Stomach smooth muscle (tissue), 2 donors: Measurements from ENCODE around the gene FAM181A.
A peak's percentile ranks its signal among the peaks of the same experiment; 100 is the strongest.

Experiments
- H3K27ac ChIP-seq: one replicate; pipeline ENCODE4 v1.7.0; 2013; ENCODE audit warnings: mild to moderate bottlenecking, low read length, inconsistent platforms
- H3K27me3 ChIP-seq, 2 donors: one replicate each; pipeline ENCODE4 v1.7.0; 2013; ENCODE audit warnings: low read length in 2 of 2; ENCODE audit not compliant: insufficient read depth in 2 of 2, control insufficient read depth in 1 of 2
- H3K36me3 ChIP-seq, 2 donors: one replicate each; pipeline ENCODE4 v1.7.0; 2013; ENCODE audit warnings: low read length in 2 of 2; ENCODE audit not compliant: control insufficient read depth in 2 of 2, insufficient read depth in 2 of 2
- H3K4me1 ChIP-seq: one replicate; pipeline ENCODE4 v1.7.0; 2013; ENCODE audit warnings: low read length; ENCODE audit not compliant: control insufficient read depth, insufficient read depth
- H3K4me3 ChIP-seq, 2 donors: one replicate each; pipeline ENCODE4 v1.7.0; 2013; ENCODE audit warnings: low read length in 2 of 2
- H3K9ac ChIP-seq, 2 donors: one replicate each; pipeline ENCODE4 v1.7.0; 2013; ENCODE audit warnings: low read length in 2 of 2, mild to moderate bottlenecking in 1 of 2
- H3K9me3 ChIP-seq, 2 donors: one replicate each; pipeline ENCODE4 v1.7.0; 2013; ENCODE audit warnings: low read length in 2 of 2; ENCODE audit not compliant: control insufficient read depth in 2 of 2
- donor health status: healthy.
- donor health status: Pancreatic carcinoma.

The FAM181A gene

DNA sequence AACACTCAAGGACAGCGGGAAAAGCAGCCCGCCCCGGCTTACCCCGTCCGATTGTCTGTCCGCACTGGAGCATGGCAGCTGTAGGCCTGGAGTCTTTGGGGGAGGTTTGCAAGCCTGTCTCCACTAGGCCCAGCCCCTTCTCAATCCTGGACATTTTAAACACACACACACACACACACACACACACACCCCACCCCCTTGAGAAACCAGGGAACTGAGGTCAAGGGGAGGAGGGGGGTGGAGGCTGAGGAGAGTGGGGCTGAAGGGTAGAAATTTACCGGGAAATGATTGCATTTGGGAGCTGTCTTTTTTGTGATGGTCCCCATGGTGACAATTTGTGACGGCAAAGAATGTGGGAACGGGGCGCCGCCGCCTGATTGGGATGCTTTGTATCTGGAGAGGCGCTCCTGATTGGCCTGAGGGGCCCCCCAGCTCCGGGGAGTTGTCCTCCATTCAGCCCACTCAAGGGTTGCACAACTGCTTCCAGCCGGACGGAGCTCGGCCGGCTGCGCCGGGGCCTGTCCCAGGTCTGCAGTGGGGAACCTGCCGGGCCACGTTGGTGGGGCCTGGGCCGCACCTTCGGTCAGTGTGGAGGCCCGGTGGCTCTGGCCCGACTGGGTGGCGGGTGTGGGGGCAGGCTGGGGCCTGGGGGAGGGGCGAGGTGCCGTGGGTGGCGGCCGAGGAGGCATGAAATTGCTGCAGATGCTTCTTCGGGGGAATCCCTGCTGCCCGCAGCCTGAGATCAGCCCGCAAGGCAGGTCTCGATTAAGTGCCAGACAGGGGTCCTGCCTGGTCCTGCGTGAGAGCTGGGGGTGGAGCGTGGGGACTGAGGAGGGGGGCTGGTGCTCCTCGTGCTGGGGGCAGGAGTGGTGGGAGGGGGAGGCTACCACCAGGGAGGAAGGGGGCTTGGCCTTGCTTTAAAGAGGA, at the start of gene FAM181A:
TSS of gene FAM181A (plus strand) at position 472 of the 927 bp plus-strand sequence. CDS start 942 bp downstream, outside the sequence.
- no peaks in the 10 kb centered on the region for H3K27me3 ChIP-seq
- H3K27ac ChIP-seq = no peak within 1 kb of the TSS
- H3K9me3 ChIP-seq = no peaks in the 10 kb centered on the region
- no peak within 1 kb of the TSS for H3K9ac ChIP-seq
- H3K4me1 ChIP-seq = peaks cover 13% of the 10 kb centered on the region
- no peak within 1 kb of the TSS for H3K4me3 ChIP-seq
- H3K36me3 ChIP-seq = peaks cover 9 to 10% of the 10 kb centered on the region in 2 donors

DNA sequence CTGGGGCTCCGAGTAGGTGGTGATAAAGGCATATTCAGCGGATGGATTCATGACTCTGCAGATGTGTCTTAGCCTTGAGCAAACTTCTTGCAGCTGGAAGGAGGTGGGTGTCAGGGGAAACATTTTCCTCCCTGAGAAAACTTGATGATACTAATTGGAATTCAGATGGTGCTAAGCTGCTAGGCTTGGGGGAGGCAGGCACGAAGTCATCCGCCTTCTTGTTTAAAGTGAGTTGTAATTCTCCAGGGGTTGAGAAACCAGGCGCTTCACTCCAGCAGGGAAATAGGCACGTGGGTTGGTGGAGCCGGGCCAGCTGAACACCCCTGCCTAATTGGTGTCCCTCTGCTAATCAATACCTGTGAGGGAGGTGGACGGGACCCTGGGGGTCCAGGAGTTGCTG, 48.9 kb upstream of the FAM181A start:
- Histone ChIP-seq H3K36me3 (no peaks in the 10 kb centered on the region), H3K9ac (no peak overlapping the region), H3K27me3 (no peaks in the 10 kb centered on the region), H3K4me1 (peaks cover 8% of the 10 kb centered on the region), H3K4me3 (no peak overlapping the region), H3K9me3 (peaks cover 0 to 3% of the 10 kb centered on the region in 2 donors), H3K27ac (no peak overlapping the region)

DNA sequence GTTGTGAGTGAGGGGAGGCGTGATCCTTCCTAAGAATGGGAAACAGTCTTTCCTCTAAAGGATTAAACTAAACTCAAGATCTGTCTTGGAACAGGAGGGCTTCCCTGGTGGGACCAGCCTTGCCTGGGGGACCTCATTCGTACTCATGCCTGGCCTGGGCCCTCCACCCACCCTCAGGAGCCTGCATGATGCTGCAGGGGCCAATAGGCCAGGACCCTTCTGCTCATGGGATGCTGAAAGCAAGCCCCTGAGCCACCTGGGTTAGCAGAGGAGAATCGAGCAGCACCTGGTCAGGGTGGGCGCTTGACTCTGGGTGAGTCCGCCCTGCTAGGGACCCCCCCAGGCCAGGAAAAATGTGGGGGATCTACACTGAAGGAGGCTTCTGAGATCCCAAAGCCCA, 48.3 kb upstream of the FAM181A start:
- Histone ChIP-seq H3K9ac (no peak overlapping the region), H3K4me1 (peaks cover 8% of the 10 kb centered on the region), H3K36me3 (no peaks in the 10 kb centered on the region), H3K27ac (no peak overlapping the region), H3K9me3 (peaks cover 0 to 3% of the 10 kb centered on the region in 2 donors), H3K4me3 (no peak overlapping the region), H3K27me3 (no peaks in the 10 kb centered on the region)

DNA sequence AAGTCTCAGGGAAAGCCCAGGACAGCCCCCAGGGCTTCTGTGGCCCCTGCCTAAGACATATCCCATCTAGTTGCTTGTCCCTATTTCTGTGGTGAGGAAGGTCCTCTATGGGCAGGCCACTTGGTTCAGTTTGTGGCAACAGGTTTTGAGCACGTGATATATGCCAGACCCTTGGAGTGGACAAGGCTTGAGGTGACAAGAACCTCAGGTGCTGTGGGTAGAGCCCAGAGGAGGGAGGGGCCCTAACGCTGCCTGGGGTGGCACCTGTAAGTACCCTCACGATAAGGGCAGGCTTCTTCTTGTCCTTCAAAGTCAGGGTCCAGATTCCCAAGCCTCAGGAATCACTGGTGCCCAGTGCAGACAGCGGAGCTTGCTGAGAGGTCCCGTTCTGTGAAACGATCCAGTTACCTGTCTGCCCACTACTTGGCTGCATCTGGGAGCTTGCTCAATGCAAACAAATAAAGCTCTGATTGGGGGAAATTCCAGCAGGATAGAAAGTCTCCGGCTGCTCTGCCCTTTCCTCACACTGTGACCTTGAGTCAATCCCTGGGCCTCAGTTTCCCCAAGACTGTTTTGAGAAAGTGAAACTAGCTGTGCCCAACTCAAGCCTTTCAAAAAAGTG, 47.7 kb upstream of the FAM181A start:
- H3K4me3 ChIP-seq = peak overlapping the region in 1 of 2 donors; percentile 40
- H3K36me3 ChIP-seq = no peaks in the 10 kb centered on the region
- no peaks in the 10 kb centered on the region for H3K27me3 ChIP-seq
- peaks cover 8% of the 10 kb centered on the region for H3K4me1 ChIP-seq
- H3K9ac ChIP-seq = peak overlapping the region in 1 of 2 donors; percentile 13
- peaks cover 0 to 3% of the 10 kb centered on the region in 2 donors for H3K9me3 ChIP-seq
- H3K27ac ChIP-seq = no peak overlapping the region

DNA sequence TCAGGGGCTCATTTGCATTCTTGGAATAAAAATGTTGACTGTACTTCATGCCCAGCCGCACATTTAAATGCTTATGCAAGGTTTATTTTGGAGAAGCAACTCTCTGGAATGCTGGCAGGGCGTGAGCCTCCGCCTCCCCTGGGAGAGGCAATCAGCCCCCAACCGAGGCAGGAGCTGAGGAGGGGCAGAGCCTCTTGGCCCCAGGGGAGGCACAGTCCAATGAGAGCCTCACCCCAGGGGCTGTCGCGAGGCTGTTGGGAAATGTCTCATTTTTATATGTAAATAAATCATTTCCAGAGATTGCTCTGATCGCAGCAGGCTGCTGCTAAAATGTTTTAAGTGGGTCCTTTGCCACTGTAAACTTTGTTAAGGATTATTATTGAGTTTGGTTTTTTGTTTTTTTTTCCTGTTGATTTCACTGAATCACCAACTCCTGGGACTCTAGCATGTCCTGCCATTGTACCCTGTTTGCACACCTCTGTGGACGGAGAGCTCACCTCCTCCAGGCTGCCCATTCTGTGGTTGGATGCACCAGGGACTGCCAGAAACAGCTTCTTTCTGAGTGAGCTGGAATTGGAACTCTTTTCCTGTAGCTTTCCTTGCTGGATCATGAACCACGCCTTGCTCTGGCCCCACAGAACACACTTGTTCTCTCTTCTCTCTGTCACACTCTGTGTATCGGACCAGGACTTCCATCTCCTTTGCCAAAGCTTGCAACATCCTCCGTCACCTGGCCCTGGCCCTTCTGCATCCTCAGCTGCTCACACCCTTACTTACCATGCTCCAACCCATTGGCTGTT, 46.9 kb upstream of the FAM181A start:
- no peaks in the 10 kb centered on the region for H3K36me3 ChIP-seq
- no peaks in the 10 kb centered on the region for H3K27me3 ChIP-seq
- H3K4me1 ChIP-seq = peaks cover 8% of the 10 kb centered on the region
- peak overlapping the region in 1 of 2 donors; percentile 40 for H3K4me3 ChIP-seq
- no peaks in the 10 kb centered on the region for H3K9me3 ChIP-seq
- no peak overlapping the region for H3K9ac ChIP-seq
- no peak overlapping the region for H3K27ac ChIP-seq

DNA sequence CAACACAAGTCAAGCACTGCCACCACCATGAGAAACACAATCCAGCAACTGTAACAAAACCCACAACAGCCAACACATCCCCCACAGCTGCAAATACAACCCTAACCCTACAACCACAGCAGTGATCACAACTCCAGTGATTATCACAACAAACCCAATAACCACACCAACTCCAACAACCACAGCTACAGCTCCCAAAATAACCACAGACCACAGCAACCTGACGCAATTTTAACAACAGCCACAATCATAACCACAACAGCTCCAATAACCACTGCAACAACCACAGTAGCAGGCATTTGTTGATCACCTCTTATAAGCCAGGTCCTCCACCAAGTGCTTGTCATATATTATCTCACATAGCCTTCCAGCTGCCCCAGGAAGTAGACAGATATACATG, 42.2 kb upstream of the FAM181A start:
- Histone ChIP-seq H3K9ac (no peak overlapping the region), H3K4me1 (peaks cover 5% of the 10 kb centered on the region), H3K4me3 (no peak overlapping the region), H3K27me3 (peaks cover 2 to 3% of the 10 kb centered on the region in 2 donors), H3K9me3 (no peaks in the 10 kb centered on the region), H3K36me3 (no peaks in the 10 kb centered on the region), H3K27ac (no peak overlapping the region)

DNA sequence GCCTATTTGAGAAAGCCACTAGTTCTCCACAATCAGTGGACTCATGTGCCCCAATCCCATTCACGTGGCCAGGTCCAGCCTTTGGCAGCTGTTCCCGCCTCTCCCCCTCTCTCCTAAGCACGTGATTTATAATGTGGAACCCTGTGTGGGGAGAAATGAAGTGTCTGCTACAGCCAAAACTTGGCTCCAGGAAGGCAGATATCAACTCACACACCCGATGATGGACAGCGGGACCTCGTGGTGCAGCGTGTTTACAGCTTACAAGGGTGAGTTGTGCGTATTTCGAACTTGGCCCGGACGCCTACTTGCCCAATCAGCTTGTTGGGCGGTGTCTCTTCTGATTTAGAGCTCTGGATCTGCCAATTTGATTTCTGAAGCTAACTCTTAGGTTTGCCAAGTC, 38.1 kb upstream of the FAM181A start:
- H3K27ac ChIP-seq = no peak overlapping the region
- H3K27me3 ChIP-seq = peaks cover 2 to 3% of the 10 kb centered on the region in 2 donors
- no peaks in the 10 kb centered on the region for H3K9me3 ChIP-seq
- no peak overlapping the region for H3K9ac ChIP-seq
- H3K36me3 ChIP-seq = no peaks in the 10 kb centered on the region
- no peak overlapping the region for H3K4me3 ChIP-seq
- peaks cover 13% of the 10 kb centered on the region for H3K4me1 ChIP-seq

DNA sequence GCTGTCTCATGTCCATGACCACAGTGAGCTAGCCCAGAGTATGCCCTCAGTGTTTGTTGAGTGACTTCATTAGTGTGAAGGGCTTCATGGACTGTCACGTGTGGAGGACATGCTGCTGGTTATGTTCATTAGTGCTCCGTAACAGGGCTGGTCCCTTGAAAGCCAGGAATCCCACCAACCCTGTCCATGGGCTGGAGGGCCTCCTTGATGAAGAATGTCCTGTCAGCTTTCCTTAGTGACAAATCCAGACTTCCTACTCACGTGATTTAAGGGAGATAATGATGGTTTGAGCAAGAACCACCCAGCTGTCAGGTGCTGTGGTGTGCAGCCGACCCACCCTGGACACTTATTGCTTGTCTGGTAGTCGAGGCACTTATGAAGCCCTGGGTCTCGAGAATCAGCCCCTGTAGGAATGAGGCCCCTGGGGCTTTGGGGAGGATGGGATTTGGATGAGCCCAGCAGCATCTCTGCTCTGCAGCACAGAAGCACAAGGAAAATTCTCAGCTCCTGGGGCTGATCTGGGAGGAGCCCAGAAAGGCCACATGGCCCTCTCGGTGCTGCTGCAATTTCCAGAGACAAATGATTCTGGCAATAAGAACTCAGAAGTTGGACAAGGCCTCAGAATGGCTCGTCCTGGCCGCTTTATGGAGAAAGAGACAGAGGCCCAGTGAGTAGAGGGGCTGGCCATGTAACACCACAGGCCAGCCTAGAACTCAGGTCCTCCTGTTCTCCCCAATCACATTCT, 37.2 kb upstream of the FAM181A start:
- no peak overlapping the region for H3K27ac ChIP-seq
- H3K4me1 ChIP-seq = peaks cover 13% of the 10 kb centered on the region
- H3K4me3 ChIP-seq = no peak overlapping the region
- H3K36me3 ChIP-seq = no peaks in the 10 kb centered on the region
- H3K9ac ChIP-seq = no peak overlapping the region
- H3K9me3 ChIP-seq = no peaks in the 10 kb centered on the region
- peaks cover 2 to 3% of the 10 kb centered on the region in 2 donors for H3K27me3 ChIP-seq

DNA sequence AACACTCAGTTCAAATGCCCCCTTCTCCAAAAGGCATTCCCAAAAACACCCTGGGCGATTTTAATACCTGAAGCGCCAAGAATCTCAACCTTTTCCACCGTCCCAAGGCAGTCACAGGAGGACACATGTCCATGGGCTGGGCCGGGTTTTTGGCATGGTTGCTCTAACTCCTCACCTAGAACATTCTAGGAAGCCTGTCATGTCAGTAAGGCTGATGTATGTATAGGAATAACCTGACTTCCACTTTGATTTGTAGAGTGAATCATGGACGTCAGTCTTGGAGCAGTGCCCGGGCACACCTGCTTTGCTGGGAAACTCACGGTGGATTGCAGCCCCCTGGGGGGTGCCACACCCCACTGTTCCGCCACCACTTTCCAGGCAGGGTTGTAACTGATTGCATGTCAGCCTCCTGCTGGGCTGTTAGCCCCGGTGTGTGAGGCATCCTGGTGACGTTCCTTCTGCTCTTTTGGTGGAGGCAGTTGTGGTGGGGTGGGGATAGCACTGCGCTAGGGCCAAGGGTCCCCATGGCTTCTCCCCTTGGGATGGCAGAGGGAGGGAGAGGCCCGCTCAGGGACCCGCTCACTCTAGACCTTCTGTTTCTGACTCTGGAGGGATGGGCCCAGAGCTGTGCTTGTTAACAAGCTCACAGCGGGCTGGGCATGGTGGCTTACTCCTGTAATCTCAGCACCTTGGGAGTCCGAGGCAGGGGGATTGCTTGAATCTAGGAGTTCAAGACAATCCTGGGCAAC, 35.2 kb upstream of the FAM181A start:
- peaks cover 2 to 3% of the 10 kb centered on the region in 2 donors for H3K27me3 ChIP-seq
- H3K4me1 ChIP-seq = peaks cover 13% of the 10 kb centered on the region
- H3K27ac ChIP-seq = no peak overlapping the region
- H3K4me3 ChIP-seq = no peak overlapping the region
- H3K9me3 ChIP-seq = no peaks in the 10 kb centered on the region
- H3K9ac ChIP-seq = no peak overlapping the region
- no peaks in the 10 kb centered on the region for H3K36me3 ChIP-seq
